SK-N-MC (cell line): Measurements from ENCODE around the gene LYZL4.

Source experiments
- EZH2 ChIP-seq: fragments of 200-600 bp; sonication (generic); IDR thresholded peaks from one replicate; pipeline ENCODE4 v1.6.1; 2017; ENCODE audit warnings: antibody characterized with exemption
- FOXP2 ChIP-seq: optimal IDR thresholded peaks from 2 replicates; pipeline ENCODE3; 2011; ENCODE audit warnings: mild to moderate bottlenecking, moderate library complexity; ENCODE audit not compliant: insufficient read depth; ENCODE audit errors: extremely low read length, control extremely low read depth
- POLR2AphosphoS5 ChIP-seq: IDR thresholded peaks from 2 replicates; pipeline ENCODE4 v1.6.1; 2012; ENCODE audit warnings: mild to moderate bottlenecking, low read depth, low read length, borderline replicate concordance

DNA sequence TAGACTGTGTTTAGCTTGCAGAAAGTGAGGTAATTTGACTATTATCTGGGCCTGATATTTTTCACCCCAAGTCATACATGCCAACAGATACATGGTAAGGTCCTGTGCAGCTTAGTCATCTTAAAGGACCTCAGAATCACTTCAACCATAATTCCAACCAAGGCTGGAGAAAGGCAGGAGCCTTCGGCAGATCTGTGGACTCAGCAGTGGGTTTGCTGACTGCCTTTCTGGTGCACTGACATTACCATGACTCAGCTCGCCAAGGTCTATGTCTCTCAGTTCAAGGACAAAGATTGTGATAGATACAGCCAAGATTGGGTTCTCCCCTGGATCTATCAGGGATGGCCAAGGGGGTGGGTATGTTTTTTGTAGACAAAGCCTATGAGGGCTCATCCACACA, 32.7 kb downstream of the LYZL4 start:
- no peak for TF ChIP-seq EZH2
- TF ChIP-seq POLR2AphosphoS5: no peak
- TF ChIP-seq FOXP2: no peak
